Measurements from ENCODE around the gene MAP3K5. TPM values are rescaled to one million over a fixed set of nuclear protein-coding genes. Genes with fewer than 3 reads are reported as not detected.

MAP3K5 gene
- total and polyA plus RNA-seq, 2 of the 8 experiments (the other 6 are each of a cell fraction or from before 2014, with no cell fraction given): 0.63 to 2.6 TPM

GRCh38 chr6:136600818-136601217 is 191.5 kb downstream of the MAP3K5 start:
- Histone ChIP-seq H3K36me3 (ENCODE audit: control insufficient read depth in 2 of 4, insufficient read depth in 4 of 4, low read length in 3 of 4) (no peaks in the 10 kb centered on the region), H3K23me2 (ENCODE audit: low read depth, low read length) (no peaks in the 10 kb centered on the region; the same call in 1 of the 2 replicates), H3K9me3 (ENCODE audit: insufficient read depth in 2 of 2, low read depth in 1 of 2, low read length in 1 of 2) (no peaks in the 10 kb centered on the region), H3K79me1 (ENCODE audit: low read depth, low read length) (no peaks in the 10 kb centered on the region), H3K18ac (ENCODE audit: extremely low read depth, low read length) (no peak overlapping the region), H2BK120ac (replicated peaks; ENCODE audit: low read depth, low read length) (no peak overlapping the region), H2AK5ac (ENCODE audit: low read depth, low read length) (no peak overlapping the region), H4K8ac (ENCODE audit: extremely low read depth, insufficient read depth, low read length) (no peak overlapping the region), H4K91ac (replicated peaks; ENCODE audit: insufficient read length, low read length) (no peak overlapping the region), H3K4me3 (ENCODE audit: extremely low read depth in 1 of 4, insufficient read depth in 2 of 4, low read depth in 3 of 4, low read length in 4 of 4) (no peak overlapping the region), H2BK20ac (ENCODE audit: low read length) (no peak overlapping the region), H4K20me1 (replicated peaks in 1 of 2; ENCODE audit: control insufficient read depth in 1 of 2, insufficient read depth in 2 of 2, low read length in 2 of 2) (no peaks in the 10 kb centered on the region), H4K5ac (ENCODE audit: insufficient read length, low read depth, low read length) (no peak overlapping the region), H3K79me2 (ENCODE audit: control insufficient read depth in 1 of 2, insufficient read depth in 2 of 2, low read length in 2 of 2) (no peaks in the 10 kb centered on the region), H2BK12ac (ENCODE audit: low read depth, low read length) (no peak overlapping the region), H3K14ac (ENCODE audit: insufficient read length) (no peak overlapping the region), H3K56ac (replicated peaks; ENCODE audit: insufficient read length, low read depth, low read length) (no peak overlapping the region), H3K27me3 (replicated peaks in 1 of 4; ENCODE audit: control insufficient read depth in 3 of 4, extremely low read depth in 1 of 4, insufficient read depth in 3 of 4, low read length in 3 of 4) (no peaks in the 10 kb centered on the region), H3K9ac (replicated peaks in 1 of 4; ENCODE audit: extremely low read depth in 1 of 4, low read depth in 3 of 4, low read length in 3 of 4) (no peak overlapping the region), H3K27ac (ENCODE audit: low read depth, low read length) (no peak overlapping the region), H2BK5ac (ENCODE audit: low read depth, low read length) (no peak overlapping the region), H3K4me1 (replicated peaks in 1 of 4; ENCODE audit: control insufficient read depth in 3 of 4, insufficient read depth in 4 of 4, low read length in 3 of 4) (no peaks in the 10 kb centered on the region), H3K4ac (replicated peaks; ENCODE audit: insufficient read length, low read depth, low read length) (no peak overlapping the region), H2AFZ (ENCODE audit: low read length) (no peak overlapping the region), H3K23ac (ENCODE audit: insufficient read length) (no peak overlapping the region), H2BK15ac (ENCODE audit: low read length) (no peak overlapping the region), H3K4me2 (ENCODE audit: insufficient read depth in 1 of 2, low read depth in 2 of 2, low read length in 2 of 2) (no peak overlapping the region)
- CTCF ChIA-PET (ENCODE audit: partially characterized antibody): interaction anchor here (0.6 to 2.2 kb wide), 6 partner anchors 9 to 1110 kb away, joined by 3 to 8 read pairs (median 3); partner anchors contain the start of gene MAP7
- TF ChIP-seq SRF (IDR thresholded peaks at IDR 0.05; ENCODE audit: low read depth, low read length) (no peak), NRF1 (IDR thresholded peaks at IDR 0.05; ENCODE audit: low read depth, low read length) (no peak), USF2 (IDR thresholded peaks at IDR 0.05; ENCODE audit: low read length) (no peak), CBX8 (IDR thresholded peaks at IDR 0.05; ENCODE audit: borderline replicate concordance, low read depth, low read length) (no peak), E2F6 (IDR thresholded peaks at IDR 0.05) (no peak), CHD2 (IDR thresholded peaks at IDR 0.05; ENCODE audit: low read length) (no peak), SP1 (IDR thresholded peaks at IDR 0.05; ENCODE audit: low read depth, low read length) (no peak), POLR2A (IDR thresholded peaks at IDR 0.05; ENCODE audit: control extremely low read depth in 1 of 2, low read depth in 2 of 2, low read length in 2 of 2) (no peak), JUND (IDR thresholded peaks at IDR 0.05; ENCODE audit: low read length) (no peak), CEBPB (IDR thresholded peaks at IDR 0.05; ENCODE audit: low read depth, low read length) (no peak), SP4 (IDR thresholded peaks at IDR 0.05; ENCODE audit: low read length) (no peak), FOSL1 (IDR thresholded peaks at IDR 0.05; ENCODE audit: insufficient read depth, low read depth, low read length) (no peak), EP300 (IDR thresholded peaks at IDR 0.05; ENCODE audit: borderline replicate concordance in 1 of 2, low read depth in 2 of 2, low read length in 2 of 2) (no peak)
- POLR2A ChIA-PET (ENCODE audit: partially characterized antibody): no interaction called here
- no peak for FAIRE-seq
- DNase-seq (ENCODE audit: low read depth in 1 of 2, low spot score in 2 of 2): no peak
- WGBS, 2 experiments (ENCODE audit: extremely low coverage in 1 of 2, insufficient coverage in 1 of 2, insufficient read length in 1 of 2, insufficient replicate concordance in 2 of 2, low coverage in 1 of 2, low lambda C conversion rate in 2 of 2, missing lambda C conversion rate in 1 of 2): 91% methylated on average over 3 of the region's 3 CpGs; no CpG with 5 or more reads in 1 of the 2 experiments

Measured in H1 (cell line).